ENCODE data around the gene BRME1. TPM values are rescaled to one million over a fixed set of nuclear protein-coding genes. Genes with fewer than 3 reads are reported as not detected.

BRME1 gene
- total and polyA plus RNA-seq, 10 donors = 0.97 to 3.8 (median 2.4) TPM

- TF ChIP-seq POLR2AphosphoS5 (IDR thresholded peaks at IDR 0.05) = peak in 1 of 3 donors; percentile 30
- TF ChIP-seq, protein P1, sequence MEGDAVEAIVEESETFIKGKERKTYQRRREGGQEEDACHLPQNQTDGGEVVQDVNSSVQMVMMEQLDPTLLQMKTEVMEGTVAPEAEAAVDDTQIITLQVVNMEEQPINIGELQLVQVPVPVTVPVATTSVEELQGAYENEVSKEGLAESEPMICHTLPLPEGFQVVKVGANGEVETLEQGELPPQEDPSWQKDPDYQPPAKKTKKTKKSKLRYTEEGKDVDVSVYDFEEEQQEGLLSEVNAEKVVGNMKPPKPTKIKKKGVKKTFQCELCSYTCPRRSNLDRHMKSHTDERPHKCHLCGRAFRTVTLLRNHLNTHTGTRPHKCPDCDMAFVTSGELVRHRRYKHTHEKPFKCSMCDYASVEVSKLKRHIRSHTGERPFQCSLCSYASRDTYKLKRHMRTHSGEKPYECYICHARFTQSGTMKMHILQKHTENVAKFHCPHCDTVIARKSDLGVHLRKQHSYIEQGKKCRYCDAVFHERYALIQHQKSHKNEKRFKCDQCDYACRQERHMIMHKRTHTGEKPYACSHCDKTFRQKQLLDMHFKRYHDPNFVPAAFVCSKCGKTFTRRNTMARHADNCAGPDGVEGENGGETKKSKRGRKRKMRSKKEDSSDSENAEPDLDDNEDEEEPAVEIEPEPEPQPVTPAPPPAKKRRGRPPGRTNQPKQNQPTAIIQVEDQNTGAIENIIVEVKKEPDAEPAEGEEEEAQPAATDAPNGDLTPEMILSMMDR (IDR thresholded peaks at IDR 0.05 in 8 of 11, conservative IDR thresholded peaks at IDR 0.05 in 3 of 11) = no peak
- no peak for TF ChIP-seq POLR2A (IDR thresholded peaks at IDR 0.05)
- no peaks in the 10 kb centered on the region for H3K27me3 ChIP-seq (replicated peaks in 1 of 7)
- H3K4me3 ChIP-seq = no peak overlapping the region
- intact Hi-C loops (cut with DNase I; ENCODE audit: low total_unique reads) = no loop called here
- no peak for DNase-seq
- peaks cover 0 to 12% (median 4%) of the 10 kb centered on the region in 8 donors for H3K9me3 ChIP-seq
- WGBS, 5 donors = 79 to 96% (median 86%) methylated on average over 14 of the region's 14 CpGs
- H3K27ac ChIP-seq = no peak overlapping the region
- H3K36me3 ChIP-seq = peaks cover 3 to 100% (median 72%) of the 10 kb centered on the region in 6 donors
- peaks cover 0 to 8% (median 0%) of the 10 kb centered on the region in 6 donors for H3K4me1 ChIP-seq
Measured at GRCh38 chr19:13917888-13918406, 12.0 kb upstream of the BRME1 start.

- H3K9me3 ChIP-seq = no peaks in the 10 kb centered on the region
- no peak overlapping the region for H3K27ac ChIP-seq
- H3K27me3 ChIP-seq (replicated peaks in 1 of 7) = no peaks in the 10 kb centered on the region
- H3K4me3 ChIP-seq = no peak overlapping the region
- TF ChIP-seq POLR2A (IDR thresholded peaks at IDR 0.05) (no peak), POLR2AphosphoS5 (IDR thresholded peaks at IDR 0.05) (no peak)
- TF ChIP-seq, protein P1 (IDR thresholded peaks at IDR 0.05 in 8 of 11, conservative IDR thresholded peaks at IDR 0.05 in 3 of 11) = no peak
- intact Hi-C loops (cut with DNase I; ENCODE audit: low total_unique reads) = no loop called here
- no peak for DNase-seq
- H3K36me3 ChIP-seq = peaks cover 3 to 100% (median 63%) of the 10 kb centered on the region in 6 donors
- H3K4me1 ChIP-seq = peaks cover 0 to 8% (median 0%) of the 10 kb centered on the region in 6 donors
- WGBS, 5 donors = 88 to 94% (median 91%) methylated on average over 3 of the region's 3 CpGs
Measured at GRCh38 chr19:13914777-13915176, 8.9 kb upstream of the BRME1 start.

DNA sequence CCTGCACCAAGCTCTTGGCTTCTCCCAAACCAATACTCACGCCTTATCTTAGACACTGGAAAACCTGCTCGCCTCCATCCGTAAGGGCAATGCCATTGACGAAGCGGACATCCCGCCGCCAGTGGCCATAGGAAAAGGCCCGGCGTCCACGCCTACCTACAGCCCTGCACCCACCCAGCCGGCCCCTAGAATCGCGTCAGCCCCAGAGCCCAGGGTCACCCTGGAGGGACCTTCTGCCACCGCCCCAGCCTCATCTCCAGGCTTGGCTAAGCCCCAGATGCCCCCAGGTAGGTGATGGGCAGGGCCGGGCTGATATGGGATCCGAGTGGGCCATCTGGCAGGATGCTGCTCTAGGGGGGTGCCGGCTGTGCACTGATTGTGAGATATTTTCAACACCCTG is 7.4 kb upstream of the BRME1 start:
- Histone ChIP-seq H3K4me1 (peaks cover 0 to 8% (median 0%) of the 10 kb centered on the region in 6 donors), H3K27ac (no peak overlapping the region), H3K27me3 (replicated peaks in 1 of 7) (no peaks in the 10 kb centered on the region), H3K9me3 (no peaks in the 10 kb centered on the region), H3K36me3 (peaks cover 3 to 94% (median 53%) of the 10 kb centered on the region in 6 donors), H3K4me3 (no peak overlapping the region)
- TF ChIP-seq, protein P1 (IDR thresholded peaks at IDR 0.05 in 8 of 11, conservative IDR thresholded peaks at IDR 0.05 in 3 of 11) = no peak
- TF ChIP-seq POLR2A (IDR thresholded peaks at IDR 0.05) = no peak
- intact Hi-C loops (cut with DNase I; ENCODE audit: low total_unique reads) = no loop called here
- WGBS, 5 donors = 94 to 97% (median 97%) methylated on average over 12 to 17 of the region's 17 CpGs
- no peak for DNase-seq

- DNase-seq = no peak
- WGBS, 5 donors = 90 to 100% (median 99%) methylated on average over 2 of the region's 2 CpGs
- H3K4me3 ChIP-seq = no peak overlapping the region
- no peaks in the 10 kb centered on the region for H3K27me3 ChIP-seq (replicated peaks in 1 of 7)
- no peak overlapping the region for H3K27ac ChIP-seq
- TF ChIP-seq, protein P1 (IDR thresholded peaks at IDR 0.05 in 8 of 11, conservative IDR thresholded peaks at IDR 0.05 in 3 of 11) = no peak
- no peak for TF ChIP-seq POLR2AphosphoS5 (IDR thresholded peaks at IDR 0.05)
- TF ChIP-seq POLR2A (IDR thresholded peaks at IDR 0.05) = no peak
- peaks cover 3 to 54% (median 31%) of the 10 kb centered on the region in 6 donors for H3K36me3 ChIP-seq
- H3K4me1 ChIP-seq = peaks cover 6 to 33% (median 20%) of the 10 kb centered on the region in 6 donors
- intact Hi-C loops (cut with DNase I; ENCODE audit: low total_unique reads) = no loop called here
- no peaks in the 10 kb centered on the region for H3K9me3 ChIP-seq
Measured at GRCh38 chr19:13909430-13909829, 3.5 kb upstream of the BRME1 start.
